Stimulated activated CD4-positive, alpha-beta T cell treated with anti-CD3 and anti-CD28 coated beads, Interleukin-12 subunit alpha, Interleukin-12 subunit beta, amount 100 ng/mL, for 4 hours (primary cell): ENCODE data around the gene KANSL1.

Source experiments
- DNase-seq: peaks from one replicate; pipeline ENCODE4 v3.0.0-alpha.2; 2020

Gene KANSL1

GRCh38 chr17:46163929-46164594 lies 29.2 kb downstream of the KANSL1 start:
- no peak for DNase-seq

- no peak for DNase-seq
Observed at GRCh38 chr17:46163316-46163715, 29.9 kb downstream of the KANSL1 start.

GRCh38 chr17:46162866-46163265 lies 30.4 kb downstream of the KANSL1 start:
- no peak for DNase-seq

GRCh38 chr17:46160169-46160568 lies 33.1 kb downstream of the KANSL1 start:
- no peak for DNase-seq

- DNase-seq, result no peak
Observed at GRCh38 chr17:46159686-46160085, 33.5 kb downstream of the KANSL1 start.

- DNase-seq, result no peak
Observed at GRCh38 chr17:46158323-46159296, 34.6 kb downstream of the KANSL1 start.

GRCh38 chr17:46157443-46158062 lies 35.7 kb downstream of the KANSL1 start:
- no peak for DNase-seq

- DNase-seq, result no peak
Observed at GRCh38 chr17:46154151-46154816, 38.9 kb downstream of the KANSL1 start.

- DNase-seq, result no peak
Observed at GRCh38 chr17:46152423-46152822, 40.8 kb downstream of the KANSL1 start.

GRCh38 chr17:46151762-46152161 lies 41.5 kb downstream of the KANSL1 start:
- no peak for DNase-seq

- DNase-seq, result no peak
Observed at GRCh38 chr17:46150216-46150963, 42.8 kb downstream of the KANSL1 start.

GRCh38 chr17:46148247-46148646 lies 45.0 kb downstream of the KANSL1 start:
- no peak for DNase-seq

GRCh38 chr17:46147296-46147695 lies 45.9 kb downstream of the KANSL1 start:
- no peak for DNase-seq

GRCh38 chr17:46144246-46144645 lies 49.0 kb downstream of the KANSL1 start:
- DNase-seq, result no peak

- DNase-seq, result no peak
Observed at GRCh38 chr17:46143827-46144236, 49.4 kb downstream of the KANSL1 start.

GRCh38 chr17:46141645-46142044 lies 51.6 kb downstream of the KANSL1 start:
- DNase-seq, result no peak

GRCh38 chr17:46140645-46141197 lies 52.5 kb downstream of the KANSL1 start:
- DNase-seq, result no peak

GRCh38 chr17:46139432-46140210 lies 53.6 kb downstream of the KANSL1 start:
- no peak for DNase-seq

GRCh38 chr17:46138473-46138872 lies 54.8 kb downstream of the KANSL1 start:
- no peak for DNase-seq

- DNase-seq, result no peak
Observed at GRCh38 chr17:46136820-46137219, 56.4 kb downstream of the KANSL1 start.
